GDM1 (cell line): Measurements from ENCODE around the gene SLC24A4.
"Not testable (repeated sequence)": the region's sequence is repeated elsewhere in the genome, so short reads cannot be mapped to it uniquely, and the experiment has no call there.

Experiments used
- DNase-seq: peaks from one replicate; lab custom pipeline; 2025; lab: John Stamatoyannopoulos, UW

Gene SLC24A4

GRCh38 chr14:92402500-92402899 lies 79.5 kb downstream of the SLC24A4 start:
- not testable (repeated sequence) for DNase-seq

- no peak for DNase-seq
These were observed 81.1 kb downstream of the SLC24A4 start for GRCh38 chr14:92404018-92404417.

- DNase-seq, result no peak
These were observed 81.5 kb downstream of the SLC24A4 start for GRCh38 chr14:92404421-92404820.

GRCh38 chr14:92404938-92405337 lies 82.0 kb downstream of the SLC24A4 start:
- no peak for DNase-seq

GRCh38 chr14:92407410-92407809 lies 84.4 kb downstream of the SLC24A4 start:
- DNase-seq, result peak; percentile 2

GRCh38 chr14:92409043-92409442 lies 86.1 kb downstream of the SLC24A4 start:
- no peak for DNase-seq

- no peak for DNase-seq
These were observed 88.2 kb downstream of the SLC24A4 start for GRCh38 chr14:92411135-92411534.

GRCh38 chr14:92411941-92412340 lies 89.0 kb downstream of the SLC24A4 start:
- no peak for DNase-seq

- DNase-seq, result no peak
These were observed 89.9 kb downstream of the SLC24A4 start for GRCh38 chr14:92412912-92413311.

GRCh38 chr14:92413379-92413778 lies 90.4 kb downstream of the SLC24A4 start:
- no peak for DNase-seq

- no peak for DNase-seq
These were observed 91.9 kb downstream of the SLC24A4 start for GRCh38 chr14:92414690-92415445.

- DNase-seq, result no peak
These were observed 93.0 kb downstream of the SLC24A4 start for GRCh38 chr14:92415969-92416368.

- no peak for DNase-seq
These were observed 93.6 kb downstream of the SLC24A4 start for GRCh38 chr14:92416544-92416943.

GRCh38 chr14:92417759-92418158 lies 94.8 kb downstream of the SLC24A4 start:
- no peak for DNase-seq

- no peak for DNase-seq
These were observed 98.8 kb downstream of the SLC24A4 start for GRCh38 chr14:92421751-92422150.

GRCh38 chr14:92425101-92425500 lies 102.1 kb downstream of the SLC24A4 start:
- no peak for DNase-seq

- DNase-seq, result no peak
These were observed 103.3 kb downstream of the SLC24A4 start for GRCh38 chr14:92426237-92426636.

GRCh38 chr14:92427096-92427495 lies 104.1 kb downstream of the SLC24A4 start:
- no peak for DNase-seq

- DNase-seq, result no peak
These were observed 107.7 kb downstream of the SLC24A4 start for GRCh38 chr14:92430686-92431085.

GRCh38 chr14:92431199-92431725 lies 108.3 kb downstream of the SLC24A4 start:
- no peak for DNase-seq

- no peak for DNase-seq
These were observed 110.4 kb downstream of the SLC24A4 start for GRCh38 chr14:92433407-92433806.

GRCh38 chr14:92435154-92435553 lies 112.2 kb downstream of the SLC24A4 start:
- no peak for DNase-seq

GRCh38 chr14:92436115-92436776 lies 113.3 kb downstream of the SLC24A4 start:
- no peak for DNase-seq
